ENCODE data around the gene ETNK1. TPM values are rescaled to one million over a fixed set of nuclear protein-coding genes. Genes with fewer than 3 reads are reported as not detected.
A peak's percentile ranks its signal among the peaks of the same experiment; 100 is the strongest.

ETNK1 gene
- polyA plus RNA-seq, 1 of the 3 experiments (the other 2 are of a cell fraction) = 7.9 TPM

- no peak for DNase-seq
- H2AFZ ChIP-seq (ENCODE audit: low read depth) = no peak overlapping the region
- no peaks in the 10 kb centered on the region for H4K20me1 ChIP-seq (ENCODE audit: insufficient read depth)
- no peak overlapping the region for H3K4me2 ChIP-seq
- WGBS (ENCODE audit: low lambda C conversion rate) = 63% methylated on average over 2 of the region's 2 CpGs
- H3K79me2 ChIP-seq (ENCODE audit: insufficient read depth) = no peaks in the 10 kb centered on the region
- POLR2A ChIA-PET = no interaction called here
- no peak overlapping the region for H3K4me3 ChIP-seq (ENCODE audit: low read depth in 2 of 2, low read length in 1 of 2)
- no peaks in the 10 kb centered on the region for H3K4me1 ChIP-seq (ENCODE audit: control insufficient read depth in 1 of 2, insufficient read depth in 2 of 2, low read depth in 1 of 2, low read length in 1 of 2)
- TF ChIP-seq TCF12 (IDR thresholded peaks at IDR 0.05) = no peak
- TF ChIP-seq CTCF (IDR thresholded peaks at IDR 0.05) = no peak
- TF ChIP-seq FOXM1 (IDR thresholded peaks at IDR 0.05; ENCODE audit: low read depth) = no peak
- no peak for TF ChIP-seq RXRA (IDR thresholded peaks at IDR 0.05; ENCODE audit: borderline replicate concordance, low read depth)
- no peak for TF ChIP-seq FOSL2 (IDR thresholded peaks at IDR 0.05; ENCODE audit: borderline replicate concordance, low read depth)
- TF ChIP-seq RAD21 (IDR thresholded peaks at IDR 0.05; ENCODE audit: low read length) = no peak
- TF ChIP-seq JUND (IDR thresholded peaks at IDR 0.05) = no peak
- no peak for TF ChIP-seq GATA2 (CRISPR knock-in tag; IDR thresholded peaks at IDR 0.05)
- CTCF ChIA-PET = interaction anchor here (1.0 kb wide), 1 partner anchor 18 kb away, joined by 3 read pairs; no protein-coding TSS in a partner anchor
- H3F3A ChIP-seq (replicated peaks; ENCODE audit: insufficient read depth) = no peaks in the 10 kb centered on the region
- H3K9me3 ChIP-seq = no peaks in the 10 kb centered on the region
- no peaks in the 10 kb centered on the region for H3K36me3 ChIP-seq (replicated peaks in 1 of 2; ENCODE audit: control insufficient read depth in 1 of 2, insufficient read depth in 2 of 2, low read length in 1 of 2)
- H3K9me2 ChIP-seq = no peaks in the 10 kb centered on the region
- no peaks in the 10 kb centered on the region for H3K27me3 ChIP-seq (ENCODE audit: insufficient read depth)
- H3K27ac ChIP-seq (ENCODE audit: low read depth in 2 of 2, low read length in 1 of 2) = no peak overlapping the region
- no peak overlapping the region for H3K9ac ChIP-seq
These were observed 77.7 kb downstream of the ETNK1 start for GRCh38 chr12:22702690-22703089.

GRCh38 chr12:22709292-22709691 is 84.3 kb downstream of the ETNK1 start:
- Histone ChIP-seq H3F3A (replicated peaks; ENCODE audit: insufficient read depth) (no peaks in the 10 kb centered on the region), H4K20me1 (ENCODE audit: insufficient read depth) (no peaks in the 10 kb centered on the region), H3K4me3 (ENCODE audit: low read depth in 2 of 2, low read length in 1 of 2) (no peak overlapping the region), H3K27ac (ENCODE audit: low read depth in 2 of 2, low read length in 1 of 2) (no peak overlapping the region), H3K36me3 (replicated peaks in 1 of 2; ENCODE audit: control insufficient read depth in 1 of 2, insufficient read depth in 2 of 2, low read length in 1 of 2) (no peaks in the 10 kb centered on the region), H2AFZ (ENCODE audit: low read depth) (no peak overlapping the region), H3K4me1 (ENCODE audit: control insufficient read depth in 1 of 2, insufficient read depth in 2 of 2, low read depth in 1 of 2, low read length in 1 of 2) (no peaks in the 10 kb centered on the region), H3K9me2 (no peaks in the 10 kb centered on the region), H3K9ac (no peak overlapping the region), H3K79me2 (ENCODE audit: insufficient read depth) (no peaks in the 10 kb centered on the region), H3K27me3 (ENCODE audit: insufficient read depth) (no peaks in the 10 kb centered on the region), H3K9me3 (no peaks in the 10 kb centered on the region), H3K4me2 (no peak overlapping the region)
- ChIA-PET CTCF (interaction anchor here (1.0 kb wide), 1 partner anchor 147 kb away, joined by 3 read pairs; no protein-coding TSS in a partner anchor), POLR2A (no interaction called here)
- peak; percentile 52 for DNase-seq
- TF ChIP-seq RAD21 (IDR thresholded peaks at IDR 0.05; ENCODE audit: low read length) = peak; percentile 70
- no peak for TF ChIP-seq FOSL2 (IDR thresholded peaks at IDR 0.05; ENCODE audit: borderline replicate concordance, low read depth)
- TF ChIP-seq, protein P1, sequence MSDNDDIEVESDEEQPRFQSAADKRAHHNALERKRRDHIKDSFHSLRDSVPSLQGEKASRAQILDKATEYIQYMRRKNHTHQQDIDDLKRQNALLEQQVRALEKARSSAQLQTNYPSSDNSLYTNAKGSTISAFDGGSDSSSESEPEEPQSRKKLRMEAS (IDR thresholded peaks at IDR 0.05; ENCODE audit: low read depth) = no peak
- no peak for TF ChIP-seq SIN3A (IDR thresholded peaks at IDR 0.05; ENCODE audit: borderline replicate concordance, low read depth, low read length)
- no peak for TF ChIP-seq MEF2A (IDR thresholded peaks at IDR 0.05; ENCODE audit: borderline replicate concordance, low read depth)
- TF ChIP-seq RCOR1 (IDR thresholded peaks at IDR 0.05; ENCODE audit: low read length) = no peak
- no peak for TF ChIP-seq GABPA (IDR thresholded peaks at IDR 0.05; ENCODE audit: low read depth)
- peak; percentile 27; the same call in 1 of the 2 replicates for TF ChIP-seq SMC3 (IDR thresholded peaks at IDR 0.05; ENCODE audit: low read depth, low read length)
- TF ChIP-seq, protein P2, sequence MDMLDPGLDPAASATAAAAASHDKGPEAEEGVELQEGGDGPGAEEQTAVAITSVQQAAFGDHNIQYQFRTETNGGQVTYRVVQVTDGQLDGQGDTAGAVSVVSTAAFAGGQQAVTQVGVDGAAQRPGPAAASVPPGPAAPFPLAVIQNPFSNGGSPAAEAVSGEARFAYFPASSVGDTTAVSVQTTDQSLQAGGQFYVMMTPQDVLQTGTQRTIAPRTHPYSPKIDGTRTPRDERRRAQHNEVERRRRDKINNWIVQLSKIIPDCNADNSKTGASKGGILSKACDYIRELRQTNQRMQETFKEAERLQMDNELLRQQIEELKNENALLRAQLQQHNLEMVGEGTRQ (IDR thresholded peaks at IDR 0.05; ENCODE audit: borderline replicate concordance, low read depth, low read length) = no peak
- TF ChIP-seq NRF1 (IDR thresholded peaks at IDR 0.05; ENCODE audit: low read depth, low read length) = no peak
- TF ChIP-seq CTCF (IDR thresholded peaks at IDR 0.05) = peak; percentile 49
- TF ChIP-seq EP300 (IDR thresholded peaks at IDR 0.05; ENCODE audit: borderline replicate concordance in 1 of 2, low read depth in 1 of 2, low read length in 1 of 2) = no peak
- no peak for TF ChIP-seq MXI1 (IDR thresholded peaks at IDR 0.05; ENCODE audit: low read depth, low read length)
- 25% methylated on average over 5 of the region's 5 CpGs for WGBS (ENCODE audit: low lambda C conversion rate)

Data from SK-N-SH (cell line).